ENCODE data around the gene HPDL. TPM values are rescaled to one million over a fixed set of nuclear protein-coding genes. Genes with fewer than 3 reads are reported as not detected.
"Not testable (repeated sequence)": the region's sequence is repeated elsewhere in the genome, so short reads cannot be mapped to it uniquely, and the experiment has no call there.

The HPDL gene
- polyA plus RNA-seq, 2 of the 4 experiments (the other 2 are of a cell fraction): 0.80 to 2.8 TPM

GRCh38 chr1:45291002-45291401 lies 35.7 kb upstream of the HPDL start:
- ATAC-seq; H3K4me1 ChIP-seq; POLR2A ChIA-PET; H3K4me3 ChIP-seq; DNase-seq (ENCODE audit: low read depth in 1 of 2, low spot score in 1 of 2); H3K4me2 ChIP-seq; H3K9me3 ChIP-seq; FAIRE-seq; H3K27ac ChIP-seq: not testable (repeated sequence)
- TF ChIP-seq MAFK (IDR thresholded peaks at IDR 0.05; ENCODE audit: partially characterized antibody): peak; percentile 34
- WGBS (ENCODE audit: missing lambda C conversion rate): 75% methylated on average over 6 of the region's 6 CpGs
- CTCF ChIA-PET: interaction anchor here (1.3 to 17.3 kb wide), 4 partner anchors 9 to 279 kb away, joined by 4 to 488 read pairs (median 8); partner anchors contain the start of genes HECTD3 and UROD

GRCh38 chr1:45291716-45292115 lies 35.0 kb upstream of the HPDL start:
- CTCF ChIA-PET: interaction anchor here (0.6 to 17.3 kb wide), 6 partner anchors 9 to 280 kb away, joined by 3 to 488 read pairs (median 7); partner anchors contain the start of genes HECTD3 and UROD
- Histone ChIP-seq H3K27ac (no peak overlapping the region), H3K4me1 (no peaks in the 10 kb centered on the region), H3K4me2 (no peak overlapping the region), H3K4me3 (no peak overlapping the region), H3K9me3 (no peaks in the 10 kb centered on the region)
- 51% methylated on average over 2 of the region's 2 CpGs for WGBS (ENCODE audit: missing lambda C conversion rate)
- TF ChIP-seq EHMT2 (IDR thresholded peaks at IDR 0.05; ENCODE audit: low read depth): no peak
- no peak for TF ChIP-seq USF2 (IDR thresholded peaks at IDR 0.05)
- no peak for TF ChIP-seq HOXB13 (CRISPR knock-in tag; IDR thresholded peaks at IDR 0.05; ENCODE audit: low read depth)
- TF ChIP-seq PBX3 (IDR thresholded peaks at IDR 0.05): no peak
- TF ChIP-seq CHD4 (IDR thresholded peaks at IDR 0.05; ENCODE audit: borderline replicate concordance): no peak
- no peak for TF ChIP-seq MAFK (IDR thresholded peaks at IDR 0.05; ENCODE audit: partially characterized antibody)
- TF ChIP-seq NFE2L2 (conservative IDR thresholded peaks at IDR 0.05; ENCODE audit: low read length): no peak
- no peak for TF ChIP-seq NR3C1 (IDR thresholded peaks at IDR 0.05)
- TF ChIP-seq ELK1 (IDR thresholded peaks at IDR 0.05; ENCODE audit: low read depth, low read length): no peak
- TF ChIP-seq CBX8 (IDR thresholded peaks at IDR 0.05): no peak
- TF ChIP-seq JUNB (IDR thresholded peaks at IDR 0.05): no peak
- TF ChIP-seq PHF8 (IDR thresholded peaks at IDR 0.05; ENCODE audit: borderline replicate concordance, low read depth): no peak
- TF ChIP-seq SMC3 (IDR thresholded peaks at IDR 0.05): no peak
- TF ChIP-seq HOXA7 (CRISPR knock-in tag; IDR thresholded peaks at IDR 0.05): no peak
- TF ChIP-seq GATA3 (IDR thresholded peaks at IDR 0.05; ENCODE audit: borderline replicate concordance): no peak
- FAIRE-seq: no peak
- POLR2A ChIA-PET: no interaction called here
- no peak for ATAC-seq
- DNase-seq (ENCODE audit: low read depth in 1 of 2, low spot score in 1 of 2): no peak

- ATAC-seq (no peak), FAIRE-seq (no peak), DNase-seq (ENCODE audit: low read depth in 1 of 2, low spot score in 1 of 2) (no peak)
- Histone ChIP-seq H3K4me3 (no peak overlapping the region), H3K9me3 (no peaks in the 10 kb centered on the region), H3K4me2 (no peak overlapping the region), H3K27ac (no peak overlapping the region), H3K4me1 (no peaks in the 10 kb centered on the region)
- 60% methylated on average over 8 of the region's 8 CpGs for WGBS (ENCODE audit: missing lambda C conversion rate)
- no peak for TF ChIP-seq EHMT2 (IDR thresholded peaks at IDR 0.05; ENCODE audit: low read depth)
- TF ChIP-seq ELK1 (IDR thresholded peaks at IDR 0.05; ENCODE audit: low read depth, low read length): no peak
- TF ChIP-seq CHD2 (IDR thresholded peaks at IDR 0.05; ENCODE audit: low read length, partially characterized antibody): no peak
- TF ChIP-seq ZNF302 (CRISPR knock-in tag; IDR thresholded peaks at IDR 0.05): no peak
- TF ChIP-seq HOXB5 (CRISPR knock-in tag; IDR thresholded peaks at IDR 0.05): no peak
- no peak for TF ChIP-seq HOXB13 (CRISPR knock-in tag; IDR thresholded peaks at IDR 0.05; ENCODE audit: low read depth)
- no peak for TF ChIP-seq HOXA7 (CRISPR knock-in tag; IDR thresholded peaks at IDR 0.05)
- TF ChIP-seq RCOR1 (IDR thresholded peaks at IDR 0.05; ENCODE audit: low read depth, low read length): no peak
- TF ChIP-seq ATOH8 (CRISPR knock-in tag; IDR thresholded peaks at IDR 0.05; ENCODE audit: low read depth): no peak
- no peak for TF ChIP-seq HEYL (CRISPR knock-in tag; IDR thresholded peaks at IDR 0.05)
- no peak for TF ChIP-seq RFX5 (IDR thresholded peaks at IDR 0.05)
- TF ChIP-seq ZFP36 (IDR thresholded peaks at IDR 0.05; ENCODE audit: borderline replicate concordance, partially characterized antibody): no peak
- TF ChIP-seq NR3C1 (IDR thresholded peaks at IDR 0.05): no peak
- TF ChIP-seq FOSL2 (IDR thresholded peaks at IDR 0.05): no peak
- TF ChIP-seq FOSL2 (CRISPR knock-in tag; IDR thresholded peaks at IDR 0.05): no peak
- TF ChIP-seq NFE2L2 (conservative IDR thresholded peaks at IDR 0.05; ENCODE audit: low read length): no peak
- no peak for TF ChIP-seq CHD4 (IDR thresholded peaks at IDR 0.05; ENCODE audit: borderline replicate concordance)
- no peak for TF ChIP-seq GATA3 (IDR thresholded peaks at IDR 0.05; ENCODE audit: borderline replicate concordance)
- no peak for TF ChIP-seq USF2 (IDR thresholded peaks at IDR 0.05)
- TF ChIP-seq POLR2A (IDR thresholded peaks at IDR 0.05; ENCODE audit: low read length): no peak
- ChIA-PET POLR2A (no interaction called here), CTCF (interaction anchor here (1.1 to 17.3 kb wide), 3 partner anchors 20 to 286 kb away, joined by 3 to 488 read pairs (median 3); partner anchors contain the start of genes HECTD3 and UROD)
Measured at GRCh38 chr1:45297666-45298356, 28.9 kb upstream of the HPDL start.
